HL-60 (cell line): ENCODE measurements around the gene GUCA2A.

Source experiments
- DNase-seq, 2 experiments: peaks; one replicate each; pipeline ENCODE4 v3.0.0-alpha.2; 2010 to 2020; ENCODE audit warnings: low read depth in 1 of 2, low spot score in 1 of 2
- H3K27ac ChIP-seq: fragments of 250-450 bp; sonication (Bioruptor Pico); replicated peaks from 2 replicates; pipeline ENCODE4 v1.5.1; 2020; ENCODE audit warnings: mild to moderate bottlenecking, moderate library complexity
- H3K27me3 ChIP-seq: fragments of 250-450 bp; sonication (Bioruptor Pico); 2 replicates; pipeline ENCODE4 v1.5.1; 2021; ENCODE audit warnings: mild to moderate bottlenecking, moderate library complexity; ENCODE audit not compliant: insufficient read depth, poor library complexity, severe bottlenecking
- H3K4me3 ChIP-seq: replicated peaks from 2 replicates; pipeline ENCODE4 v1.5.1; 2011; ENCODE audit warnings: mild to moderate bottlenecking, control low read depth, low read length; ENCODE audit not compliant: insufficient read depth
- GABPA ChIP-seq: IDR thresholded peaks from 2 replicates; pipeline ENCODE4 v1.6.1; 2012; ENCODE audit warnings: low read depth
- POLR2AphosphoS5 ChIP-seq: IDR thresholded peaks from 2 replicates; pipeline ENCODE4 v1.6.1; 2012; ENCODE audit warnings: low read depth
- SPI1 ChIP-seq: IDR thresholded peaks from 2 replicates; pipeline ENCODE4 v1.6.1; 2012; ENCODE audit warnings: low read depth, mild to moderate bottlenecking, borderline replicate concordance
- TF ChIP-seq, protein P1 (sequence below): IDR thresholded peaks from one replicate; pipeline ENCODE4 v1.5.1; 2011; ENCODE audit warnings: low read length, control low read depth, inconsistent platforms; ENCODE audit not compliant: insufficient read depth
- TF ChIP-seq, protein P2 (sequence below): IDR thresholded peaks from 2 replicates; pipeline ENCODE4 v1.6.1; 2012; ENCODE audit warnings: low read depth; ENCODE audit not compliant: insufficient replicate concordance

Gene GUCA2A

DNA sequence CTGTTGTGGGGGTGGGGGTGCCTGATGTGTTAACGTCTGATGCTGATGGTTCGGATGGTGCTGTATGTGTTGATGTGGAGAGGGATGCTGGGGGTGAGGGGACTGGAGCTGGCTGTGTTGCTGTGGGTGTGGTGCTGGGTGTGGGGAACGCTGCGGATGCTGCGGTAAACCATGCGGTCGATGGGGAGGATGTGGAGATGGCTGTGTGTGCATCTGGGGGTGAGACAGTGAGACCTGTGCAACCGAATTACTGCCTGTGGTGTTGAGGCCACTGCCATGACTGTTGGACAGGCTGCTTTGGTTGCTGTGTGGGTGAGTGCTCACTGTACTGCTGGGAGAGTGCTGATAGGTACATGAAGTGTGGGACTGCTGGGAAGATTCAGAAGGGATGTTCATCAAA, 26.8 kb upstream of the GUCA2A start:
- no peak overlapping the region for H3K27ac ChIP-seq
- no peak for DNase-seq
- no peaks in the 10 kb centered on the region for H3K27me3 ChIP-seq
- no peak for TF ChIP-seq POLR2AphosphoS5
- TF ChIP-seq, protein P1, sequence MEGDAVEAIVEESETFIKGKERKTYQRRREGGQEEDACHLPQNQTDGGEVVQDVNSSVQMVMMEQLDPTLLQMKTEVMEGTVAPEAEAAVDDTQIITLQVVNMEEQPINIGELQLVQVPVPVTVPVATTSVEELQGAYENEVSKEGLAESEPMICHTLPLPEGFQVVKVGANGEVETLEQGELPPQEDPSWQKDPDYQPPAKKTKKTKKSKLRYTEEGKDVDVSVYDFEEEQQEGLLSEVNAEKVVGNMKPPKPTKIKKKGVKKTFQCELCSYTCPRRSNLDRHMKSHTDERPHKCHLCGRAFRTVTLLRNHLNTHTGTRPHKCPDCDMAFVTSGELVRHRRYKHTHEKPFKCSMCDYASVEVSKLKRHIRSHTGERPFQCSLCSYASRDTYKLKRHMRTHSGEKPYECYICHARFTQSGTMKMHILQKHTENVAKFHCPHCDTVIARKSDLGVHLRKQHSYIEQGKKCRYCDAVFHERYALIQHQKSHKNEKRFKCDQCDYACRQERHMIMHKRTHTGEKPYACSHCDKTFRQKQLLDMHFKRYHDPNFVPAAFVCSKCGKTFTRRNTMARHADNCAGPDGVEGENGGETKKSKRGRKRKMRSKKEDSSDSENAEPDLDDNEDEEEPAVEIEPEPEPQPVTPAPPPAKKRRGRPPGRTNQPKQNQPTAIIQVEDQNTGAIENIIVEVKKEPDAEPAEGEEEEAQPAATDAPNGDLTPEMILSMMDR: no peak
- no peak for TF ChIP-seq GABPA
- no peak for TF ChIP-seq SPI1
- TF ChIP-seq, protein P2, sequence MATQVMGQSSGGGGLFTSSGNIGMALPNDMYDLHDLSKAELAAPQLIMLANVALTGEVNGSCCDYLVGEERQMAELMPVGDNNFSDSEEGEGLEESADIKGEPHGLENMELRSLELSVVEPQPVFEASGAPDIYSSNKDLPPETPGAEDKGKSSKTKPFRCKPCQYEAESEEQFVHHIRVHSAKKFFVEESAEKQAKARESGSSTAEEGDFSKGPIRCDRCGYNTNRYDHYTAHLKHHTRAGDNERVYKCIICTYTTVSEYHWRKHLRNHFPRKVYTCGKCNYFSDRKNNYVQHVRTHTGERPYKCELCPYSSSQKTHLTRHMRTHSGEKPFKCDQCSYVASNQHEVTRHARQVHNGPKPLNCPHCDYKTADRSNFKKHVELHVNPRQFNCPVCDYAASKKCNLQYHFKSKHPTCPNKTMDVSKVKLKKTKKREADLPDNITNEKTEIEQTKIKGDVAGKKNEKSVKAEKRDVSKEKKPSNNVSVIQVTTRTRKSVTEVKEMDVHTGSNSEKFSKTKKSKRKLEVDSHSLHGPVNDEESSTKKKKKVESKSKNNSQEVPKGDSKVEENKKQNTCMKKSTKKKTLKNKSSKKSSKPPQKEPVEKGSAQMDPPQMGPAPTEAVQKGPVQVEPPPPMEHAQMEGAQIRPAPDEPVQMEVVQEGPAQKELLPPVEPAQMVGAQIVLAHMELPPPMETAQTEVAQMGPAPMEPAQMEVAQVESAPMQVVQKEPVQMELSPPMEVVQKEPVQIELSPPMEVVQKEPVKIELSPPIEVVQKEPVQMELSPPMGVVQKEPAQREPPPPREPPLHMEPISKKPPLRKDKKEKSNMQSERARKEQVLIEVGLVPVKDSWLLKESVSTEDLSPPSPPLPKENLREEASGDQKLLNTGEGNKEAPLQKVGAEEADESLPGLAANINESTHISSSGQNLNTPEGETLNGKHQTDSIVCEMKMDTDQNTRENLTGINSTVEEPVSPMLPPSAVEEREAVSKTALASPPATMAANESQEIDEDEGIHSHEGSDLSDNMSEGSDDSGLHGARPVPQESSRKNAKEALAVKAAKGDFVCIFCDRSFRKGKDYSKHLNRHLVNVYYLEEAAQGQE: no peak
- no peak overlapping the region for H3K4me3 ChIP-seq

DNA sequence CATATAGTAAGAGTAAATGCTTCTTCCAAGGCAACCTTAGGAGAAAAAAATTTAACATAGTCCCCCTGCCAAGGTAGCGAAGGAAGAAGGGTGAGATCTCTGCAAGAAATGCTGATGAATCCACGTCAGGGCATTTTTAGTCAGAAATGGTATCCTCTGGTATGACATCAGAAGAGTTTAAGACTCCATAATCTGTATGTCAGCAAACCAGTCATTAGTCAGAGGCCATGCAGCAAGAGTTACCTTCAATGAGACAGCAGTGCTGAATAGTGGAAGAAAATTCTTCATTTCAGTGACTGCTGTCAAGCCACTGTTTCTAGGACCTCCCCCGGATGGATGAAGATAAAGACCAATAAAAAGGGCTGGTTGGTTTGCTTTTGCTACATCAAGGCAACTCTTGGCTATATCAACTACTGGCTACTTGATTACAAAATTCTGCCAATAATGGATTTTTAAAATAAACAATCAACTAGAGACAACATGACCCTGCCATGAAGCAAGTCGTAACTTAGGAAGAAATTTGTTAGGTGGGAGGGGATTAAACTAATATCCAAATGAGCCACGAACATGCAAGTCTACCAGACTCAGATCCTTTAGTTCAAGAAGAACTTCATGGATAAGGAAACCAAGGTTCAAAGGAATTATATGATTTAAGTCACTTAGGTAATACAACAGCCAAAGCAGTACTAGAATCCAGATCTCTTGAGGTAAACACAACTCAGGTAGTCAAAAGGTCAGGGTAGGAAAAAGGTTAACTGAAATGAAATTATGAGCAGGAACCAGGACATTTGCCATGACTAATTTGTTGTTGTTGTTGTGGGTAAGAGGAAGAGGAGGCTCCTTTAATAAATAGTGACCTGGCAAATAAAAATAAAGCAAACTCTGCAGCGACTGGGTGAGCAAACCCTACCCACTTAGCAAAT, 25.6 kb upstream of the GUCA2A start:
- no peak for DNase-seq
- Histone ChIP-seq H3K27me3 (no peaks in the 10 kb centered on the region), H3K4me3 (no peak overlapping the region), H3K27ac (no peak overlapping the region)
- TF ChIP-seq, protein P1: no peak
- TF ChIP-seq, protein P2: no peak
- TF ChIP-seq GABPA (no peak), SPI1 (no peak), POLR2AphosphoS5 (no peak)

DNA sequence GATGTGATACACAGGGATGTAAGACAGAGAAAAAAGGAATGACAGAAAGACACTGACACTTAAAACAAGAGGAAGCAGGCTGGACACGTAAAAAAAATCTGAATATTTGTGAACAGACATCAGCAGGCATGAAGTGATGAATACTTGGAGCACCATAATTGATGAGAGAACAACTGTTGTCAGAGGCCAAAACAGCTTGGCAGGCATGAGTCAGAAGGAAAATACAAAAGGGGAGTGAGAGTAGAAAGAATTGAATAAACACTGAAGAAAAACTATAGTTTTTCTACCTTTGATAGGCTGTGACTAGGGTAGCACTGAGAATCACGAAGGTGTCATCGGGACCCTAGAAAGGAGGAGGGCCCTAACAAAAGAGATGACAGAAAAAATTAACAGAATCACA, 21.6 kb upstream of the GUCA2A start:
- no peak for DNase-seq
- H3K4me3 ChIP-seq: no peak overlapping the region
- H3K27me3 ChIP-seq: no peaks in the 10 kb centered on the region
- no peak overlapping the region for H3K27ac ChIP-seq
- TF ChIP-seq, protein P1: no peak
- TF ChIP-seq SPI1 (no peak), GABPA (no peak), POLR2AphosphoS5 (no peak)
- TF ChIP-seq, protein P2: no peak
